ENCODE results near the gene CEP131. TPM values are rescaled to one million over a fixed set of nuclear protein-coding genes. Genes with fewer than 3 reads are reported as not detected.

The CEP131 gene
- total RNA-seq, 4 donors from 2014 or later: 5.7 to 21.3 (median 6.8) TPM

GRCh38 chr17:81257533-81257932 lies 34.8 kb upstream of the CEP131 start:
- WGBS, 2 donors (ENCODE audit: low coverage in 1 of 2): 94 to 100% methylated on average over 2 to 19 of the region's 19 CpGs
- no peaks in the 10 kb centered on the region for H3K9me3 ChIP-seq
- no peaks in the 10 kb centered on the region for H3K27me3 ChIP-seq
- intact Hi-C loops (cut with DNase I; ENCODE audit: low total_unique reads) (loop anchor here (10.0 kb wide), 1 partner anchor 277 kb away; no protein-coding TSS in a partner anchor), in situ Hi-C loops (cut with MboI; ENCODE audit: low pct_ligation_motif_present in 1 of 4, low pct_unique_long_range_greater_than_20kb in 1 of 4, low sequenced_read_pairs in 3 of 4) (loop anchor here (10.0 to 25.0 kb wide), 3 partner anchors 217 to 355 kb away; no protein-coding TSS in a partner anchor)
- no peak overlapping the region for H3K4me3 ChIP-seq
- peaks cover 0 to 18% (median 7%) of the 10 kb centered on the region in 4 donors for H3K36me3 ChIP-seq
- no peak overlapping the region for H3K27ac ChIP-seq
- DNase-seq: no peak
- TF ChIP-seq POLR2A (IDR thresholded peaks at IDR 0.05) (no peak), EP300 (IDR thresholded peaks at IDR 0.05; ENCODE audit: low read depth) (no peak), POLR2AphosphoS5 (IDR thresholded peaks at IDR 0.05) (no peak), CTCF (IDR thresholded peaks at IDR 0.05) (no peak)
- peaks cover 15 to 30% (median 24%) of the 10 kb centered on the region in 4 donors for H3K4me1 ChIP-seq

GRCh38 chr17:81256616-81257015 lies 33.9 kb upstream of the CEP131 start:
- WGBS, 2 donors (ENCODE audit: low coverage in 1 of 2): 84% methylated on average over 9 of the region's 12 CpGs; no CpG with 5 or more reads in 1 of the 2 donors
- Histone ChIP-seq H3K4me1 (peaks cover 15 to 39% (median 32%) of the 10 kb centered on the region in 4 donors), H3K27ac (no peak overlapping the region), H3K9me3 (no peaks in the 10 kb centered on the region), H3K36me3 (peaks cover 0 to 15% (median 7%) of the 10 kb centered on the region in 4 donors), H3K4me3 (no peak overlapping the region), H3K27me3 (no peaks in the 10 kb centered on the region)
- in situ Hi-C loops (cut with MboI; ENCODE audit: low pct_ligation_motif_present in 1 of 4, low pct_unique_long_range_greater_than_20kb in 1 of 4, low sequenced_read_pairs in 3 of 4) (loop anchor here (10.0 to 25.0 kb wide), 3 partner anchors 218 to 356 kb away; no protein-coding TSS in a partner anchor), intact Hi-C loops (cut with DNase I; ENCODE audit: low total_unique reads) (loop anchor here (10.0 kb wide), 1 partner anchor 278 kb away; no protein-coding TSS in a partner anchor)
- DNase-seq: no peak
- TF ChIP-seq EP300 (IDR thresholded peaks at IDR 0.05; ENCODE audit: low read depth) (no peak), CTCF (IDR thresholded peaks at IDR 0.05) (no peak), POLR2AphosphoS5 (IDR thresholded peaks at IDR 0.05) (no peak), POLR2A (IDR thresholded peaks at IDR 0.05) (no peak)

GRCh38 chr17:81254955-81255717 lies 32.4 kb upstream of the CEP131 start:
- peak; percentile 87 for DNase-seq
- in situ Hi-C loops (cut with MboI; ENCODE audit: low pct_ligation_motif_present in 1 of 4, low pct_unique_long_range_greater_than_20kb in 1 of 4, low sequenced_read_pairs in 3 of 4) (loop anchor here (10.0 to 25.0 kb wide), 3 partner anchors 220 to 357 kb away; no protein-coding TSS in a partner anchor), intact Hi-C loops (cut with DNase I; ENCODE audit: low total_unique reads) (loop anchor here (5.0 to 10.0 kb wide), 3 partner anchors 227 to 347 kb away; no protein-coding TSS in a partner anchor)
- Histone ChIP-seq H3K4me1 (peaks cover 15 to 54% (median 45%) of the 10 kb centered on the region in 4 donors), H3K4me3 (no peak overlapping the region), H3K27ac (peak overlapping the region; percentile 4 to 52 (median 40)), H3K27me3 (no peaks in the 10 kb centered on the region), H3K9me3 (no peaks in the 10 kb centered on the region), H3K36me3 (peaks cover 0 to 13% (median 3%) of the 10 kb centered on the region in 4 donors)
- WGBS, 2 donors (ENCODE audit: low coverage in 1 of 2): 31% methylated on average over 31 of the region's 35 CpGs; no CpG with 5 or more reads in 1 of the 2 donors
- TF ChIP-seq CTCF (IDR thresholded peaks at IDR 0.05) (peak; percentile 42 to 73 (median 56)), POLR2AphosphoS5 (IDR thresholded peaks at IDR 0.05) (peak in 1 of 3 donors; percentile 18), POLR2A (IDR thresholded peaks at IDR 0.05) (no peak)
